AG04450 (cell line): ENCODE measurements around the gene CFAP53. TPM values are rescaled to one million over a fixed set of nuclear protein-coding genes. Genes with fewer than 3 reads are reported as not detected.

Experiments
- CTCF ChIA-PET: fragments of 300-600, 350-600 bp; formaldehyde crosslinking; extraction: SDS; loops from one replicate; lab custom pipeline; 2022; ENCODE audit warnings: antibody characterized with exemption, inconsistent platforms; lab: Charles Lee
- POLR2A ChIA-PET: fragments of 350-600 bp; formaldehyde crosslinking; extraction: SDS; loops from one replicate; lab custom pipeline; 2021; ENCODE audit warnings: antibody characterized with exemption, inconsistent platforms; lab: Yijun Ruan, JAX
- DNase-seq: peaks from one replicate; pipeline ENCODE4 v3.0.0-alpha.2; 2011; ENCODE audit warnings: low read depth, low spot score
- H3K27ac ChIP-seq: one replicate; pipeline ENCODE4 v1.5.1; 2012; ENCODE audit warnings: low read depth, low read length, control low read depth
- H3K27me3 ChIP-seq: one replicate; pipeline ENCODE4 v1.6.0; 2012; ENCODE audit warnings: low read length; ENCODE audit not compliant: control insufficient read depth, insufficient read depth
- H3K4me3 ChIP-seq: 2 replicates; pipeline ENCODE4 v1.5.1; 2011; ENCODE audit warnings: mild to moderate bottlenecking, low read depth, low read length, control low read depth
- H3K9me3 ChIP-seq: 2 replicates; pipeline ENCODE4 v1.5.1; 2012; ENCODE audit warnings: low read length; ENCODE audit not compliant: control insufficient read depth, insufficient read depth
- polyA plus RNA-seq: library from polyadenylated mRNA; depleted of rRNA; stranded (reverse); fragments of >200 nt; gene quantifications from 2 replicates; pipeline ENCODE4 v1.2.3, GENCODE V29; 2011
- TF ChIP-seq, protein P1 (sequence below): IDR thresholded peaks from 2 replicates; pipeline ENCODE4 v1.5.1; 2011; ENCODE audit warnings: low read depth, low read length, control low read depth, inconsistent platforms

CFAP53 gene
- polyA plus RNA-seq, 1 experiment, result 0.26 TPM

DNA sequence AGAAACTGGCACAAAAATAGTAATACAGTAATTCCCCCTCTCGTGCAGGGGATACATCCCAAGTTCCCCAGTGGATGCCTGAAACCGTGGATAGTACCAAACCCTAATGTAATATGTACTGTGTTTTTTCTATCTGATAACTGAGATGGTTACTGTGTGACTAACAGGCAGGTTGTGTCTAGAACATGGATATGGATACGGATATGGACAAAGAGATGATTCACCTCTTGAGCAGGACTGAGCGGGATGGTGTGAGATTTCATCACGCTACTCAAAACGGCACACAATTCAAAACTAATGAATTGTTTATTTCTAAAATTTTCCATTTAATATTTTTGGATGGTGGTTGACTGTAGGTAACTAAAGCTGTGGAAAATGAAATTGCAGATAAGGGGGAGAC, 11.6 kb upstream of the CFAP53 start:
- Histone ChIP-seq H3K4me3 (no peak overlapping the region), H3K9me3 (no peaks in the 10 kb centered on the region; the same call in 1 of the 2 replicates), H3K27me3 (no peaks in the 10 kb centered on the region), H3K27ac (no peak overlapping the region)
- ChIA-PET CTCF (interaction anchor here (2.2 kb wide), 1 partner anchor 10 kb away, joined by 10 read pairs; no protein-coding TSS in a partner anchor), POLR2A (no interaction called here)
- TF ChIP-seq, protein P1, sequence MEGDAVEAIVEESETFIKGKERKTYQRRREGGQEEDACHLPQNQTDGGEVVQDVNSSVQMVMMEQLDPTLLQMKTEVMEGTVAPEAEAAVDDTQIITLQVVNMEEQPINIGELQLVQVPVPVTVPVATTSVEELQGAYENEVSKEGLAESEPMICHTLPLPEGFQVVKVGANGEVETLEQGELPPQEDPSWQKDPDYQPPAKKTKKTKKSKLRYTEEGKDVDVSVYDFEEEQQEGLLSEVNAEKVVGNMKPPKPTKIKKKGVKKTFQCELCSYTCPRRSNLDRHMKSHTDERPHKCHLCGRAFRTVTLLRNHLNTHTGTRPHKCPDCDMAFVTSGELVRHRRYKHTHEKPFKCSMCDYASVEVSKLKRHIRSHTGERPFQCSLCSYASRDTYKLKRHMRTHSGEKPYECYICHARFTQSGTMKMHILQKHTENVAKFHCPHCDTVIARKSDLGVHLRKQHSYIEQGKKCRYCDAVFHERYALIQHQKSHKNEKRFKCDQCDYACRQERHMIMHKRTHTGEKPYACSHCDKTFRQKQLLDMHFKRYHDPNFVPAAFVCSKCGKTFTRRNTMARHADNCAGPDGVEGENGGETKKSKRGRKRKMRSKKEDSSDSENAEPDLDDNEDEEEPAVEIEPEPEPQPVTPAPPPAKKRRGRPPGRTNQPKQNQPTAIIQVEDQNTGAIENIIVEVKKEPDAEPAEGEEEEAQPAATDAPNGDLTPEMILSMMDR, result no peak
- DNase-seq, result no peak

DNA sequence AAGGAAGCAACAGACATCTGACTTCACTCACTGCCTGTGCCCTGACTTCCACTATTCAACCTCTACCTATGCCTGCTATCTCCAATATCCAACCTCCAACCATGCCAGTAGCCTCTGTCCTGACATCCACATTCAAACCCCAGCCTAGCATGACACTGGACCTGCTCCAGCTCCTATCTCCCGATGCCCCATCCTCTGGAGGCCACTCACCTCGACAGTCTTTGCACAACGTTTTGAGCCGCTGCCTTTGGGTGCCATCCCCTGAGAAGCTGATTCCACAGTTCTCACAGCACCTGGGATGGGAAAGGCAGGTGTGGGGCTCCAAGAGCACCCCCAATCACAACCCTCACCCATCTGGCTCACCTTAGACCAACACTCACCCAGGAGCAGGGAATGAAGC, 10.2 kb upstream of the CFAP53 start:
- CTCF ChIA-PET, result no interaction called here
- DNase-seq, result no peak
- Histone ChIP-seq H3K9me3 (no peaks in the 10 kb centered on the region; the same call in 1 of the 2 replicates), H3K27me3 (no peaks in the 10 kb centered on the region), H3K27ac (no peak overlapping the region), H3K4me3 (no peak overlapping the region)
- POLR2A ChIA-PET, result no interaction called here
- TF ChIP-seq, protein P1, result no peak

DNA sequence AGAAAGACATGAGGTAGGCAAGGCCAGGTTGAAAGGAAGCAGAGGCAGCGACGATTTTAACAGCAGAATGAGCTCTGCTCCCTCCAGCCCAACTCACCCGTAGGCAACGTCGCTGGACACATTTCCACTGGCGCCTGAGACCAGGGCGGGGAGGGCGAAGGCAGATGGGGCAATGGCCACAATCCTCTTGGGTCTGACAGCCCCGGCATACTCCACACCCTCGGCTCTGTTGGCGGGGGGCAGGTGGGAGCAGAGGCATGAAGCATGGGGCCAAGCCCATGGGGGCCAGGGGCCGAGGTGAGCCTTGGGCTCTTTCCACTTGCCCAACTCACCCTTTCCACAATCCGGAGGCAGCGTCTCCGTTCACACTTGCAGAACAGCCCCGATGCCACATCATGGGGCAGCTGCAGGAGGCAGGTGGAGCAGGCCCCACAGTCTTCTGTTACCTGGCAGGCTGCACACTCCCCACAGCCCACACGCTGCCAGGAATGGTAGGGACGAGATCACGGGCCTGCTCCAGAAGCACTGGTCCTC, 9.3 kb upstream of the CFAP53 start:
- Histone ChIP-seq H3K9me3 (no peaks in the 10 kb centered on the region; the same call in 1 of the 2 replicates), H3K27ac (no peak overlapping the region), H3K4me3 (no peak overlapping the region), H3K27me3 (no peaks in the 10 kb centered on the region)
- CTCF ChIA-PET, result no interaction called here
- TF ChIP-seq, protein P1, result no peak
- POLR2A ChIA-PET, result no interaction called here
- no peak for DNase-seq

DNA sequence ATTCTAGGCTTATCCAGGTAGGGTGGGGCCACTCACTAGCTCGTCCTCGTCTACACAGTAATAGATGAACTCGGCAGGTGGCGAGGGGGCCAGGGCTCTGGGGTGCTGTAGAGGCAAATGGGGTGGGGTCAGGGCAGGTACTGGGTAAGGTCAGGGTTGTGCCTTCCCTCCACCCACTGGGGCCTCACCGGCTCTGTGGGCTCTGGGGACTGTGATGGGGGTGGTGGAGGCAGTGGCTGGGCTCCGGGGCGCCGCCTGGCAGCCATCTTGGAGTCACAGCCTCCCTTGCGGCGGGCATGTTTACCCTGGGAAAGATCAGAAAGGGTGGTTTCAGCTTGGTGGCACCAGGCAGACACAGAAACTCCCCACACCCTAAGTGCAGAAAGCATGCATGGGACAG, 8.6 kb upstream of the CFAP53 start:
- no peak overlapping the region for H3K27ac ChIP-seq
- CTCF ChIA-PET, result no interaction called here

DNA sequence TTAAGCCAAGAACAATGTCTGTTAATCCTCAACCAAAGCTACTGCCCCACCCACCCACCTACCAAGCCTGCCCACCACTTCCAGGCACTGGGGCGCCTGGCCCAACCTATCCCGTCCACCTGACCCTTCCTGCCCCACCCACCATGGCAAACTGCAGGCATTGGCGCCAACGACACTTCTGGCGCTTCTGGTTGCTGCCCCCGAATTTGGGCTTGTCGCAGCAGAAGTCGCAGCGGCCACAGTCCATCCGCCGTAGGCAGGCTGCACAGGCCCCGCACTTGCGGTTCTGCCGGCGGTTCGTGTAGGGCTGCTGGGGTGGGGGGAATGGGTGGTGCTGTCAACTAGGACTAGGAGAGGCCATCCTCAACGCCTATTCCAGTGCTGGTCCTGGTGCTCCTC, 7.7 kb upstream of the CFAP53 start:
- no peak overlapping the region for H3K4me3 ChIP-seq
- TF ChIP-seq, protein P1, result no peak
- H3K27ac ChIP-seq, result no peak overlapping the region
- ChIA-PET CTCF (no interaction called here), POLR2A (no interaction called here)
- H3K27me3 ChIP-seq, result no peaks in the 10 kb centered on the region
- no peaks in the 10 kb centered on the region for H3K9me3 ChIP-seq
- DNase-seq, result no peak

More for the DNA sequence above, 8.6 kb upstream of the CFAP53 start:
- TF ChIP-seq, protein P1, result no peak
- no peak overlapping the region for H3K4me3 ChIP-seq
- H3K9me3 ChIP-seq, result no peaks in the 10 kb centered on the region; the same call in 1 of the 2 replicates
- POLR2A ChIA-PET, result no interaction called here
- DNase-seq, result no peak
- H3K27me3 ChIP-seq, result no peaks in the 10 kb centered on the region
